TTC549 (cell line): ENCODE measurements around the gene SDHAF1.
"Not testable (repeated sequence)": the region's sequence is repeated elsewhere in the genome, so short reads cannot be mapped to it uniquely, and the experiment has no call there.

Experiments
- FAIRE-seq: peaks from 2 replicates; lab custom pipeline; 2012; peaks lifted over from hg19 to GRCh38; lab: Jason Lieb, UNC

SDHAF1 gene, protein sequence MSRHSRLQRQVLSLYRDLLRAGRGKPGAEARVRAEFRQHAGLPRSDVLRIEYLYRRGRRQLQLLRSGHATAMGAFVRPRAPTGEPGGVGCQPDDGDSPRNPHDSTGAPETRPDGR

DNA sequence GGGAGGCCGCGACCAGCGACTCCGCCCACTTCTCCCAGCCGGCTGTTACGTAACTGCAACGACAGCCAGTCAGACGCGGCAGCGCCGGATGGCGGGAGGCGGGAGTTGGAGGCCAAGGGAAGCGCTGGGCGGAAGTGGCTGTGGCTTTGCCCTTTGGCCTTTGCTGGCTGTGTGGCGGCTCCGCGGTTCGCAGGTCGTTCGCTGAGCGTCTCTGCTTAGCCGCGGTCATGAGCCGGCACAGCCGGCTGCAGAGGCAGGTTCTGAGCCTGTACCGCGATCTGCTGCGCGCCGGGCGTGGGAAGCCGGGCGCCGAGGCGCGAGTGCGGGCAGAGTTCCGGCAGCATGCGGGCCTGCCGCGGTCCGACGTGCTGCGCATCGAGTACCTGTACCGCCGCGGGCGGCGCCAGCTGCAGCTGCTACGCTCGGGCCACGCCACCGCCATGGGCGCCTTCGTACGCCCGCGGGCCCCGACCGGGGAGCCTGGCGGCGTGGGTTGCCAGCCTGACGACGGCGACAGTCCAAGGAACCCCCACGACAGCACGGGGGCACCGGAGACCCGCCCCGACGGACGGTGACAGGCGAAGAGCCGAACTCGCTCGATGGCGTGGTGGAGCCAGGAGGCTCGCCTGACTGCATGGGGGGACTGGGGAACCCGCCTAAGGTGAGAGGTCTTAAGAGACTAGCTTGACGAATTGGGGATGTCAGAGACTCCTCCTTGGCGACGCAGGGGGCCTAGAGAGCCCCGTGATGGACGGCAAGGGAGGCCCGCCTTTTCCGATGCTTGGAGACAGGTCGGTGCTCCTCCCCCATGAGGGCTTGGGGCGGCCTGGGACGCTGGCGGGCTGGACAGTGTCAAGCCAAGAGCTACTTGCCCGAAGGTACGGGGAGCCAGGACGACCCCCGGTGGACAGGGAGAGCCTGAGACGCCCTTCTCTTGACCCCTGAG lies at the start of gene SDHAF1:
TSS of gene SDHAF1 (plus strand) at position 141 of the 946 bp plus-strand sequence. CDS start at position 228, 87 bp downstream.
- FAIRE-seq, result peak; percentile 72

DNA sequence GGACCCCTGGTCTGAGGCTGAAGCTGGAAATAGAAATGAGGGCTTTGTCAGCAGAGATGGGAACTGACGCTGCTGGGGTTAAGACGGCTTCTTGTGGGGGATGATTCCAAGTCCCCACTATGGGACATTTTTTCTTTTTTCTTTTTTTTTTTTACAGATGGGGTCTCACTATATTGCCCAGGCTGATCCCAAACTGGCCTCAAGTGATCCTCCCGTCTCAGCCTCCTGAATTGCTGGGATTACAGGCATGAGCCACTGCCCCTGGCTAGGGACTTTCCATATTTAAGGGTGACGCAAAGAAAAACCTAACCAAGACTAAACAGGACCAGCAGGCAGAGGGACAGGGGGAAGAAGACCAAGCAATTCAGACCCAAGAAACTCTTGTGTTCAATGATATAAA lies 48.8 kb upstream of the SDHAF1 start:
- FAIRE-seq, result no peak

- FAIRE-seq, result no peak
These were observed 45.9 kb upstream of the SDHAF1 start for GRCh38 chr19:35949131-35949530.

DNA sequence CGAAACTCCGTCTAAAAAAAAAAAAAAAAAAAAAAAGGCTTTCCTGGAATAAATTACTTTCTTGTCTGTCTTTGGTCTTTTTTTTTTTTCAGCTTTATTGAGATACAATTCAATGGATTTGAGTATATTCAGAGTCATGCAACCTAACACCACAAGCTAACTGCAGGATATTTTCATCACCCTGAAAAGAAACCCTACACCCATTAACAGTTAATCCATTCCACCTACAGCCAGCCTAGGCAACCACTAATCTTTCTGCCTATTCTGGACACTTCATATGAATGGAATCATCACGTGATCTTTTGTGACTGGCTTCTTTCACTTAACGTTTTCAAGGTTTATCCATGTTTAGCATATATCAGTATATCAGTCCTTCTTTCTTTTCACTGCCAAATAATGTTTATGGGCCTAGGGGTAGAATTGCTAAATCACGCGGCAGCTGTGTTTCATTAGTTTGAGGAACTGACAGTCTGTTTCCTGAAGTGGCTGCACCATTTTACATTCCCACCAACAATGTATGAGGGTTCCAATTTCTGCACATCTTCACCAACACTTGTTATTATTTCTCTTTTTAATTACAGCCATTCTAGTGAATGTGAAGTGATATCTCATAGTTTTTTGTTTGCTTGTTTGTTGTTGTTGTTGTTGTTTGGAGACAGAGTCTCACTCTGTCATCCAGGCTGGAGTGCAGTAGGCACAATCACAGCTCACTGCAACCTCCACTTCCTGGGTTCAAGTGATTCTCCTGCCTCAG lies 38.9 kb upstream of the SDHAF1 start:
- no peak for FAIRE-seq

GRCh38 chr19:35957411-35957810 lies 37.6 kb upstream of the SDHAF1 start:
- FAIRE-seq, result not testable (repeated sequence)

- no peak for FAIRE-seq
These were observed 36.3 kb upstream of the SDHAF1 start for GRCh38 chr19:35958660-35959039.

GRCh38 chr19:35959040-35959967 lies 35.7 kb upstream of the SDHAF1 start:
- FAIRE-seq, result no peak

- FAIRE-seq, result no peak
These were observed 35.0 kb upstream of the SDHAF1 start for GRCh38 chr19:35959968-35960320.

GRCh38 chr19:35960432-35960972 lies 34.5 kb upstream of the SDHAF1 start:
- FAIRE-seq, result no peak

DNA sequence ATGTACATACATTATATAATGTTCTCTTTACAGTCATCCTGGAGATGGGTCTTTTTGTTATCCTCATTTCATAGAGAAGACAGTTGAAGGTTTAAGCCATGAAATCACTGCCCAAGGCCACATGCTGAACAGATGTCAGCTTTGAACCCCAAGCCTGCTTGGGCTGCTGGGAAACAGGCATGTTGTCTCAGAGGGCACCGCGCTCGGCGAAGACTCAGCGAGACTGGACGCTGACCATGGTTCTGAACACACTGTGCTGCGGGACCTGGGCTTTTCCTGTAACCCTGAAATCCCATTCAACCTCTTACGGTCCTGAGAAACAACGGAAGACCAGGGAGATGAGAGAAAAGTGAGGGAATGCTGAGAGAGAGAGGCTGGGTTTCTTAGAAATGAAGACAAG lies 31.5 kb upstream of the SDHAF1 start:
- no peak for FAIRE-seq

DNA sequence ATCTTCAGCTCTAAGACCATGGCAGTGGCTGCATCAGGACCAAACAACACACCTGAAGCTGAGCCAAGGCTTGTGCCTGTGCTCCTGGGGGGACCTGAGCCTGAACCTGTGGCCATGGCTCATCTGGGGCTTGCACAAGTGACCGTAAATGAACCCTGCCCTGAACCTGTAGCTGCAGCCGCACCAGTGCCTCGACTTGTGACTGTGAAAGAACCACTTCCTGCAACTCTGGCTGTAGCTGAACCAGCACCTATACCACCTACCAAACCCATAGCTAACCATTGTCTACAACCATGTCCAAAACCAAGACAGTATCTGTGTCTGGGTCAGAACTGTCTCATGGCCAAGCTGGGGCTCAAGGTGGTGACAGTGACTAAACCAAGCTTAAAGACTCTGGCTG lies 28.2 kb upstream of the SDHAF1 start:
- no peak for FAIRE-seq

DNA sequence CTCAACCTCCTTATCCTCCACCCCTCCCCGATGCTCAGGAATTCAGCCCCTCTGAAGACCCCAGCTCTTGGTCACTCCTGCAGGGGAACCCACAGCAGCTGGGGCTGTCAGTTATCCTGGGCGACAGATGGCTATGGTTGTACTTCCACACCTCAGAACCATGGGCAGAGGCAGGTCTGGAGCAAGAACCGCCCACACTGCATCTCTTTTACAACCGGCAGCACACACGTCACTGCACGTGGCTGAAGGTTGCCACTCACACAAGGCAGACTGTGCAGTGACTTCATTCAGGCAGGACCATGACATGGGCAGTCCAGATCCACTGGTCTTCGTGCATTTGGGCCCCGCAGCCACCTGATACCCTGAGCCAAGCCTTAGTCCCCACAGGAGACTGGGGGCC lies 21.5 kb upstream of the SDHAF1 start:
- FAIRE-seq, result no peak

- FAIRE-seq, result no peak
These were observed 19.3 kb upstream of the SDHAF1 start for GRCh38 chr19:35975608-35976214.

DNA sequence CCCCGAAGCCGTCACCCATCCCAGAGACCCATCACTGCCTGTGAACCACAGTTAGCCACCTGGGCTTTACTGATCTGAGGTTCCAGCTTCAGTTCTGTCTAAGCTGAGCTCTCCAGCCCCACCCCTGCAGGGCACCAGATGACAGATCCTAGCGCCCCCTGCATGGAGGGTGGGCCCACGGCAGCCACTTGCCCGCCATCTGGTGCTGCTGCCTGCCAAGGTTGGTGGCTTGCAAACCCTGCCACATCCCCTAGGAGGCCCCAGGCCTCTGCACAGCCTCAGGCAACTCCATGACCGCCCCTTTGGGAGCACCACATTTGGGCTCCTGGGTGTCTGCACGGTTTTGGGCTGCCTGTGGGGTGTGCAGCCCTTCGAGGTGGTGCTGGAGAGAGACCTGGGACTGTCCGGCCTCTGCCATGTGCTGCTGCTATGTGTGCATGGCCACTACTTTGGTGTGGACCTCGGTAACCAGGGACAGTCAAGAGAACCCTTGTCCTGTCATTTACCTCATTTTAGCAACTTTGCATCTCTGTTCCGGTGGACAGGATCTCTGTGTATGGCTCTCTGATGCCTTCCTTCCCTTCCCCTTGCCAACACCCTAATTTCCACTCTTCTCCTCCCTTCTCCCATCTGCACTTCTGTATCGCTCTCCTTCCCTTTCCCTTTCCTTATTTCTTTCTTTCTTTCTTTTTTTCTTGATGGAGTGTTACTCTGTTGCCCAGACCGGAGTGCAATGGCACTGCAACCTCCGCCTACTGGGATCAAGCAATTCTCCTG lies 17.4 kb upstream of the SDHAF1 start:
- no peak for FAIRE-seq

DNA sequence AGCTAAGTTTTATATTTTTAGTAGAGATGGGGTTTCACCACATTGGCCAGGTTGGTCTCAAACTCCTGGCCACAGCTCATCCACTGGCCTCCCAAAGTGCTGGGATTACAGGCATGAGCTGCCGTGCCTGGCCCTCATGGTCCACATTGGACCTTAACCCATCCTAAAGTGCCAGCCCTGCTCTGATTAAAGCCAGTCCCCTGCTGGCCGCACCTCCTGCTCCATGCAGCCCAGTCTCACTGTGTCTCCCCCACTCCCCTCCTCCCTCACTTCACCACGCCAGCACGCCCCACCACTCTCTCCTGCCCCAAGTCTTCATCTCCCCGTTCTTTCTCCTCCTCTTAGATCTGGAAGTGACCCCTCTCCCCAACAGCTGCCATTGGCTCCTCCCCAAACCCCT lies 16.7 kb upstream of the SDHAF1 start:
- no peak for FAIRE-seq

- FAIRE-seq, result no peak
These were observed 16.1 kb upstream of the SDHAF1 start for GRCh38 chr19:35978832-35979365.

- not testable (repeated sequence) for FAIRE-seq
These were observed 14.0 kb upstream of the SDHAF1 start for GRCh38 chr19:35980997-35981396.

GRCh38 chr19:35983177-35983576 lies 11.8 kb upstream of the SDHAF1 start:
- no peak for FAIRE-seq

DNA sequence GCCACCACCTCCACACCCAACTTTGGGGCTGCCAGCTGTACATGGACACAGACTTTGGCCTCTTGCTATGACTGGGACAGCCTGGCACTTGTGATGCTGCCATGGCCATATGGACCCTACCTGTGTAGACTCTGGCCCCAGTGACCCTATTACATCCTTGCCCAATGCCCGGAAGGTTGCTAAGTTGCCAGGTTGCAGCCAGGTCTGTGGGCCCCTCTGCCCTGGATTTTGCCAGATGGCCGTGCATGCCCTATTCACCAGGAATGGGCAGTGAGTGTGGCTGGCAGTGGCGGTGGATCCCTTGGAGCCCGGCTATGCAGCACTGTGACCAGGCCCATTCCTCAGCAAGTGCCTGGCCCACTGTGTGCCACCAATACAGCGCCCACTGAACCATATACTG lies 8.9 kb upstream of the SDHAF1 start:
- FAIRE-seq, result no peak
